SK-N-SH (cell line): ENCODE data around the gene PLXNB1. TPM values are rescaled to one million over a fixed set of nuclear protein-coding genes. Genes with fewer than 3 reads are reported as not detected.
"Not testable (repeated sequence)": the region's sequence is repeated elsewhere in the genome, so short reads cannot be mapped to it uniquely, and the experiment has no call there.

Experiments used
- CTCF ChIA-PET: fragments of 300-600, 350-600 bp; formaldehyde crosslinking; extraction: SDS; loops from one replicate; lab custom pipeline; 2021; lab: Yijun Ruan, JAX
- POLR2A ChIA-PET: fragments of 350-600 bp; sonication (Branson Sonifier 250); formaldehyde crosslinking; extraction: SDS; loops from one replicate; lab custom pipeline; 2020; ENCODE audit warnings: antibody characterized with exemption, inconsistent platforms; lab: Yijun Ruan, JAX
- DNase-seq: peaks from one replicate; pipeline ENCODE4 v3.0.0; 2012
- H2AFZ ChIP-seq: fragments of 200-600 bp; sonication (generic); 2 replicates; pipeline ENCODE4 v1.8.1; 2016; ENCODE audit warnings: antibody characterized with exemption, mild to moderate bottlenecking, low read depth
- H3F3A ChIP-seq: fragments of 200-600 bp; sonication (generic); replicated peaks from 2 replicates; pipeline ENCODE3; 2016; ENCODE audit warnings: antibody characterized with exemption, mild to moderate bottlenecking; ENCODE audit not compliant: insufficient read depth
- H3K27ac ChIP-seq, 2 experiments: fragments of 200-500 bp in 1 of 2; fragments of 200-600 bp in 1 of 2; sonication (Bioruptor generic) in 1 of 2; sonication (generic), shearing (Covaris generic) in 1 of 2; 2 replicates each; pipeline versions ENCODE4 v1.5.1 to v1.6.1; 2014 to 2016; ENCODE audit warnings: low read depth in 2 of 2, inconsistent platforms in 1 of 2, low read length in 1 of 2, mild to moderate bottlenecking in 1 of 2, mixed read lengths in 1 of 2
- H3K27me3 ChIP-seq: fragments of 200-600 bp; sonication (generic), shearing (Covaris generic); 2 replicates; pipeline ENCODE4 v1.6.1; 2016; ENCODE audit warnings: mixed run types; ENCODE audit not compliant: insufficient read depth
- H3K36me3 ChIP-seq, 2 experiments: fragments of 200-500 bp in 1 of 2; fragments of 200-600 bp in 1 of 2; sonication (Bioruptor generic) in 1 of 2; sonication (generic) in 1 of 2; replicated peaks in 1 of 2; 2 replicates each; pipeline versions ENCODE3 to v1.5.1; 2014 to 2016; ENCODE audit warnings: low read length in 1 of 2, mild to moderate bottlenecking in 1 of 2; ENCODE audit not compliant: insufficient read depth in 2 of 2, control insufficient read depth in 1 of 2
- H3K4me1 ChIP-seq, 2 experiments: fragments of 200-500 bp in 1 of 2; fragments of 200-600 bp in 1 of 2; sonication (Bioruptor generic) in 1 of 2; sonication (generic), shearing (Covaris generic) in 1 of 2; 2 replicates each; pipeline versions ENCODE4 v1.5.1 to v1.6.1; 2014 to 2016; ENCODE audit warnings: low read depth in 1 of 2, low read length in 1 of 2, mixed run types in 1 of 2; ENCODE audit not compliant: insufficient read depth in 2 of 2, control insufficient read depth in 1 of 2
- H3K4me2 ChIP-seq: fragments of 200-600 bp; sonication (generic), shearing (Covaris generic); 2 replicates; pipeline ENCODE4 v1.6.1; 2017; ENCODE audit warnings: mixed run types
- H3K4me3 ChIP-seq, 2 experiments: fragments of 200-500 bp in 1 of 2; fragments of 200-600 bp in 1 of 2; sonication (Bioruptor generic) in 1 of 2; sonication (generic), shearing (Covaris generic) in 1 of 2; 2 replicates each; pipeline versions ENCODE4 v1.5.1 to v1.8.1; 2014 to 2016; ENCODE audit warnings: low read depth in 2 of 2, inconsistent platforms in 1 of 2, low read length in 1 of 2, mild to moderate bottlenecking in 1 of 2, mixed read lengths in 1 of 2, moderate library complexity in 1 of 2
- H3K79me2 ChIP-seq: fragments of 200-600 bp; sonication (generic); 2 replicates; pipeline ENCODE4 v1.8.1; 2017; ENCODE audit warnings: mild to moderate bottlenecking; ENCODE audit not compliant: insufficient read depth
- H3K9ac ChIP-seq: fragments of 200-600 bp; sonication (generic); 2 replicates; pipeline ENCODE4 v1.6.1; 2017; ENCODE audit warnings: mixed run types
- H3K9me2 ChIP-seq: fragments of 200-600 bp; sonication (generic); 2 replicates; pipeline ENCODE4 v1.6.1; 2017; ENCODE audit warnings: mixed run types
- H3K9me3 ChIP-seq: fragments of 200-600 bp; sonication (generic); 2 replicates; pipeline ENCODE4 v1.6.1; 2017; ENCODE audit warnings: mixed run types, mild to moderate bottlenecking, moderate library complexity
- H4K20me1 ChIP-seq: fragments of 200-600 bp; sonication (generic); 2 replicates; pipeline ENCODE4 v1.6.1; 2017; ENCODE audit warnings: mild to moderate bottlenecking, mixed run types; ENCODE audit not compliant: insufficient read depth
- ELF1 ChIP-seq: IDR thresholded peaks from 2 replicates; pipeline ENCODE4 v1.4.0; 2012
- EP300 ChIP-seq, 2 experiments: IDR thresholded peaks; 2 replicates each; pipeline versions ENCODE4 v1.4.0 to v1.6.1; 2012; ENCODE audit warnings: borderline replicate concordance in 1 of 2, low read depth in 1 of 2, low read length in 1 of 2
- FOSL2 ChIP-seq: IDR thresholded peaks from 2 replicates; pipeline ENCODE4 v1.4.0; 2012; ENCODE audit warnings: low read depth, mild to moderate bottlenecking, moderate library complexity, borderline replicate concordance
- FOXM1 ChIP-seq: IDR thresholded peaks from 2 replicates; pipeline ENCODE4 v1.4.0; 2012; ENCODE audit warnings: low read depth, mild to moderate bottlenecking
- JUND ChIP-seq: IDR thresholded peaks from 2 replicates; pipeline ENCODE4 v1.4.0; 2012
- NFIC ChIP-seq: IDR thresholded peaks from 2 replicates; pipeline ENCODE4 v1.4.0; 2012; ENCODE audit warnings: borderline replicate concordance
- NRF1 ChIP-seq: IDR thresholded peaks from 2 replicates; pipeline ENCODE4 v1.6.1; 2012; ENCODE audit warnings: low read depth, mild to moderate bottlenecking, low read length
- RAD21 ChIP-seq: IDR thresholded peaks from 2 replicates; pipeline ENCODE4 v1.6.1; 2012; ENCODE audit warnings: mild to moderate bottlenecking, low read length
- SIN3A ChIP-seq: IDR thresholded peaks from 2 replicates; pipeline ENCODE4 v1.6.1; 2012; ENCODE audit warnings: low read depth, mild to moderate bottlenecking, low read length, moderate library complexity, borderline replicate concordance
- SMC3 ChIP-seq: IDR thresholded peaks from 2 replicates; pipeline ENCODE4 v1.6.1; 2012; ENCODE audit warnings: low read depth, low read length, improper control_type of control experiment
- TAF1 ChIP-seq: IDR thresholded peaks from 2 replicates; pipeline ENCODE4 v1.6.1; 2012; ENCODE audit warnings: low read depth, mild to moderate bottlenecking, low read length, moderate library complexity, borderline replicate concordance
- USF1 ChIP-seq: IDR thresholded peaks from 2 replicates; pipeline ENCODE4 v1.4.0; 2012; ENCODE audit warnings: low read depth, borderline replicate concordance
- USF2 ChIP-seq: fragments of 150-350 bp; IDR thresholded peaks from 2 replicates; pipeline ENCODE4 v1.6.1; 2017; ENCODE audit warnings: antibody characterized with exemption, low read length, low read depth, borderline replicate concordance
- YY1 ChIP-seq: IDR thresholded peaks from 2 replicates; pipeline ENCODE4 v1.4.0; 2012; ENCODE audit warnings: low read depth, mild to moderate bottlenecking
- WGBS: methylation state at CpG from one replicate; pipeline ENCODE4 v1.1.6; 2017; ENCODE audit warnings: low lambda C conversion rate; 5-methylcytosine and 5-hydroxymethylcytosine counted together
- polyA plus RNA-seq, 3 experiments: library from polyadenylated mRNA; depleted of rRNA; stranded (reverse); fragments of >200 nt; gene quantifications; 2 replicates each; pipeline ENCODE4 v1.2.3, GENCODE V29; 2012
- TF ChIP-seq, protein P1 (sequence below): IDR thresholded peaks from 2 replicates; pipeline ENCODE4; 2012
- TF ChIP-seq, protein P2 (sequence below): fragments of 200-600 bp; sonication (generic); IDR thresholded peaks from 2 replicates; pipeline ENCODE4 v1.6.1; 2017; ENCODE audit warnings: antibody characterized with exemption, mild to moderate bottlenecking, moderate library complexity

Gene PLXNB1
- polyA plus RNA-seq, 1 of the 3 experiments (the other 2 are of a cell fraction) = 39.8 TPM

DNA sequence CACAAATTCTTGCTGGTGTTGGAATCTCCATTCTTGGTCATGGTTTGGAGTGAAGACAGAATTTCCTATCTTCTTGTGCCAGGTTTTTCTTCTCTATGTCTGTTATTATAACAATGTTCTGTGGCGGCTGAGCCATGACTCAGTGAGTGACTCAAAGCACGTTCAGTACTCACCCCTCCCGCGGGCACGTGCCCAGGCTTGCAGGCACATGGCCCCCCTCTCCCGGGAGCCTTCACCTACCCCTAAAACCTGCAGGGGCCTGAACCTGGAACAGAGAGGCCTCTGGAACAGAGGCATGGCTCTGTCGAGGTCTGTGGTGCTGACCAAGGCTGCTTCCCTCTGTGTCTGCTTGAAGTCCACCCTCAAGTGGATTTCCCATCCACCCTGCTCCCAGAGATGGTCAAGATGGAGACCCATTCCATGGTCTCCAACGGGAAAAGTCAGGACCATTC is 27.6 kb downstream of the PLXNB1 start (continued):
- TF ChIP-seq NRF1 = no peak
- TF ChIP-seq NFIC = peak; percentile 74
- no peak for TF ChIP-seq USF2
- no peak for TF ChIP-seq YY1
- no peak for TF ChIP-seq TAF1
- peak; percentile 97 for TF ChIP-seq FOSL2
- TF ChIP-seq ELF1 = no peak
- TF ChIP-seq SIN3A = no peak
- TF ChIP-seq, protein P1, sequence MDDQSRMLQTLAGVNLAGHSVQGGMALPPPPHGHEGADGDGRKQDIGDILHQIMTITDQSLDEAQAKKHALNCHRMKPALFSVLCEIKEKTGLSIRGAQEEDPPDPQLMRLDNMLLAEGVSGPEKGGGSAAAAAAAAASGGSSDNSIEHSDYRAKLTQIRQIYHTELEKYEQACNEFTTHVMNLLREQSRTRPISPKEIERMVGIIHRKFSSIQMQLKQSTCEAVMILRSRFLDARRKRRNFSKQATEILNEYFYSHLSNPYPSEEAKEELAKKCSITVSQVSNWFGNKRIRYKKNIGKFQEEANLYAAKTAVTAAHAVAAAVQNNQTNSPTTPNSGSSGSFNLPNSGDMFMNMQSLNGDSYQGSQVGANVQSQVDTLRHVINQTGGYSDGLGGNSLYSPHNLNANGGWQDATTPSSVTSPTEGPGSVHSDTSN = peak; percentile 51; the same call in 1 of the 2 replicates

DNA sequence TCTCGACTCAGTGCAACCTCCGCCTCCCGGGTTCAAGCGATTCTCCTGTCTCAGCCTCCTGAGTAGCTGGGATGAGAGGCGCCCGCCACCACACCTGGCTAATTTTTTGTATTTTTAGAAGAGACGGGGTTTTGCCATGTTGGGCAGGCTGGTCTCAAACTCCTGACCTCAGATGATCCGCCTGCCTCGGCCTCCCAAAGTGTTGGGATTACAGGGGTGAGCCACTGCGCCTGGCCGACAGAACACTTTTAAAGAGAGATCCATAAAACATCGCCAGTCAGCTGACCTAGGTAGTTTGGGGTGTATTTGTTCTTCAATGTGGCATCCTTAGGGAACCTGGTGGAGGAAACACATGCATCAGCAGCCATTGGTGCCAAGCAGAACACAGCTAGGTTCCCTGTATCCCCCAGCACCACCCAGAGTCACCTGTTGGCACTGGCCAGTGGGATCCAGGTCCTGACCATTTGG is 28.4 kb downstream of the PLXNB1 start:
- CTCF ChIA-PET = interaction anchor here (0.6 to 15.6 kb wide), 53 partner anchors 7 to 284 kb away, joined by 3 to 399 read pairs (median 5); partner anchors contain the start of genes ATRIP, CCDC51, FBXW12 and NCKIPSD
- H3K27ac ChIP-seq = peak overlapping the region in 1 of 2 experiments; percentile 65; a peak in 2 of 4 replicates
- not testable (repeated sequence) for H3K79me2 ChIP-seq, H3K9ac ChIP-seq, H2AFZ ChIP-seq, H3K9me3 ChIP-seq, H3K27me3 ChIP-seq, H3K4me3 ChIP-seq, H3K9me2 ChIP-seq, H4K20me1 ChIP-seq
- H3F3A ChIP-seq = peaks cover 12% of the 10 kb centered on the region
- peak overlapping the region; percentile 35; the same call in 1 of the 2 replicates for H3K4me2 ChIP-seq
- H3K36me3 ChIP-seq = peaks cover 0 to 16% of the 10 kb centered on the region in 2 experiments
- peak; percentile 12 for DNase-seq
- WGBS = 95% methylated on average over 10 of the region's 12 CpGs
- H3K4me1 ChIP-seq = peaks cover 6 to 23% of the 10 kb centered on the region in 2 experiments; a peak in 2 of 4 replicates
- POLR2A ChIA-PET = interaction anchor here (0.7 to 2.0 kb wide), 4 partner anchors 31 to 130 kb away, joined by 3 to 8 read pairs (median 4); partner anchors contain the start of gene CCDC51

DNA sequence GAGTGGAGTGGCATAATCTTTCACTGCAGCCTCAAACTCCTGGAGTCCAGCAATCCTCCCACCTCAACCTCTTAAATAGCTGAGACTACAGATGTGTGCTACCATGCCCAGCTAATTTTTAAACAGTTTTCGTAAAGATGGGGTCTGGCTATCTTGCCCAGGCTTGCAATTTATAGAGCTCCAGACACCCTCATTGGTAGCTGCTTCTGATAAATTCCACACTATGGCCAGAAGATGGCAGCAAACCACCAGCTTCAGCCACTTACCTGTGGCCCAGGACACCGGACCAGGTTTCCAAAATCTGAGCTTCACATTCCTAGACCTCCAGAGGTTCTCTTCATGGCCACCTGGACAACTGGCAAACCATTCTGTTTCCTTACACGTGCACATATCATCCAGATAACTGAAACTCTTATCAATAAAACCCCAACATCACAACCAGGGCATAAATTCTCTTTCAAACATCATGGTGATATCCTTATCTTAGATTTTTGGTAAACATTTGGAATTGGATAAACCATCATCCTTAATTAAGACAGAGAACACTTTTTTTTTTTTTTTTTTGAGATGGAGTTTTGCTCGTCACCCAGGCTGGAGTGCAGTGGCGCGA is 29.0 kb downstream of the PLXNB1 start:
- Histone ChIP-seq H3F3A (peaks cover 12% of the 10 kb centered on the region), H3K4me3 (no peak overlapping the region), H3K27me3 (no peaks in the 10 kb centered on the region), H3K9me2 (no peaks in the 10 kb centered on the region), H3K9ac (no peak overlapping the region), H2AFZ (no peak overlapping the region), H3K27ac (no peak overlapping the region; a peak in 1 of 4 replicates), H3K4me1 (peaks cover 6 to 23% of the 10 kb centered on the region in 2 experiments; a peak in 2 of 4 replicates), H4K20me1 (no peaks in the 10 kb centered on the region), H3K36me3 (peaks cover 0 to 11% of the 10 kb centered on the region in 2 experiments), H3K9me3 (no peaks in the 10 kb centered on the region), H3K79me2 (no peaks in the 10 kb centered on the region), H3K4me2 (no peak overlapping the region)
- ChIA-PET CTCF (interaction anchor here (0.6 to 15.6 kb wide), 59 partner anchors 8 to 284 kb away, joined by 3 to 399 read pairs (median 4); partner anchors contain the start of genes ATRIP, CCDC51, FBXW12 and NCKIPSD), POLR2A (interaction anchor here (0.7 to 2.0 kb wide), 6 partner anchors 32 to 130 kb away, joined by 3 to 8 read pairs (median 3); partner anchors contain the start of gene CCDC51)
- 59% methylated on average over 6 of the region's 6 CpGs for WGBS
- TF ChIP-seq FOXM1 (no peak), SMC3 (peak; percentile 69), JUND (no peak), EP300 (IDR thresholded peaks at IDR 0.05; ENCODE audit: borderline replicate concordance in 1 of 2, low read depth in 1 of 2, low read length in 1 of 2) (no peak), USF1 (no peak), RAD21 (peak; percentile 86)
- TF ChIP-seq, protein P2, sequence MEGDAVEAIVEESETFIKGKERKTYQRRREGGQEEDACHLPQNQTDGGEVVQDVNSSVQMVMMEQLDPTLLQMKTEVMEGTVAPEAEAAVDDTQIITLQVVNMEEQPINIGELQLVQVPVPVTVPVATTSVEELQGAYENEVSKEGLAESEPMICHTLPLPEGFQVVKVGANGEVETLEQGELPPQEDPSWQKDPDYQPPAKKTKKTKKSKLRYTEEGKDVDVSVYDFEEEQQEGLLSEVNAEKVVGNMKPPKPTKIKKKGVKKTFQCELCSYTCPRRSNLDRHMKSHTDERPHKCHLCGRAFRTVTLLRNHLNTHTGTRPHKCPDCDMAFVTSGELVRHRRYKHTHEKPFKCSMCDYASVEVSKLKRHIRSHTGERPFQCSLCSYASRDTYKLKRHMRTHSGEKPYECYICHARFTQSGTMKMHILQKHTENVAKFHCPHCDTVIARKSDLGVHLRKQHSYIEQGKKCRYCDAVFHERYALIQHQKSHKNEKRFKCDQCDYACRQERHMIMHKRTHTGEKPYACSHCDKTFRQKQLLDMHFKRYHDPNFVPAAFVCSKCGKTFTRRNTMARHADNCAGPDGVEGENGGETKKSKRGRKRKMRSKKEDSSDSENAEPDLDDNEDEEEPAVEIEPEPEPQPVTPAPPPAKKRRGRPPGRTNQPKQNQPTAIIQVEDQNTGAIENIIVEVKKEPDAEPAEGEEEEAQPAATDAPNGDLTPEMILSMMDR = peak; percentile 82
- DNase-seq = peak; percentile 81
